ENCODE data around the gene HMCN2. TPM values are rescaled to one million over a fixed set of nuclear protein-coding genes. Genes with fewer than 3 reads are reported as not detected.

Gene HMCN2
- total and polyA plus RNA-seq, 5 donors from 2014 or later, result not detected

GRCh38 chr9:130459151-130459550 lies 193.6 kb downstream of the HMCN2 start:
- H3K4me3 ChIP-seq (ENCODE audit: low read depth, low read length), result no peak overlapping the region
- H3K36me3 ChIP-seq (ENCODE audit: control insufficient read depth, insufficient read depth, low read length), result no peaks in the 10 kb centered on the region
- peaks cover 0 to 3% (median 0%) of the 10 kb centered on the region in 4 donors for H3K4me1 Mint-ChIP-seq
- H3K27me3 ChIP-seq (ENCODE audit: control insufficient read depth, insufficient read depth, low read length), result no peaks in the 10 kb centered on the region
- H3K4me3 Mint-ChIP-seq, result no peak overlapping the region
- H3K36me3 Mint-ChIP-seq, result no peaks in the 10 kb centered on the region
- no peaks in the 10 kb centered on the region for H3K9me3 ChIP-seq (ENCODE audit: control insufficient read depth in 2 of 2, low read length in 2 of 2)
- H3K27ac Mint-ChIP-seq, result no peak overlapping the region
- DNase-seq (no peak), ATAC-seq (ENCODE audit: low read depth in 2 of 2) (no peak)
- H3K27me3 Mint-ChIP-seq, result peaks cover 13% of the 10 kb centered on the region
- no peaks in the 10 kb centered on the region for H3K4me1 ChIP-seq (ENCODE audit: control insufficient read depth, insufficient read depth, low read length, poor library complexity, severe bottlenecking)
- no peak overlapping the region for H3K27ac ChIP-seq (ENCODE audit: insufficient read depth, low read length, poor library complexity, severe bottlenecking)
- H3K9me3 Mint-ChIP-seq, result no peaks in the 10 kb centered on the region

GRCh38 chr9:130459941-130460669 lies 194.5 kb downstream of the HMCN2 start:
- H3K27me3 ChIP-seq (ENCODE audit: control insufficient read depth, insufficient read depth, low read length), result no peaks in the 10 kb centered on the region
- no peaks in the 10 kb centered on the region for H3K9me3 Mint-ChIP-seq
- H3K4me3 ChIP-seq (ENCODE audit: low read depth, low read length), result no peak overlapping the region
- no peaks in the 10 kb centered on the region for H3K36me3 ChIP-seq (ENCODE audit: control insufficient read depth, insufficient read depth, low read length)
- ATAC-seq (ENCODE audit: low read depth in 2 of 2) (no peak), DNase-seq (no peak)
- H3K4me1 ChIP-seq (ENCODE audit: control insufficient read depth, insufficient read depth, low read length, poor library complexity, severe bottlenecking), result no peaks in the 10 kb centered on the region
- no peak overlapping the region for H3K27ac ChIP-seq (ENCODE audit: insufficient read depth, low read length, poor library complexity, severe bottlenecking)
- H3K4me3 Mint-ChIP-seq, result no peak overlapping the region
- no peaks in the 10 kb centered on the region for H3K36me3 Mint-ChIP-seq
- H3K27me3 Mint-ChIP-seq, result peaks cover 13% of the 10 kb centered on the region
- H3K27ac Mint-ChIP-seq, result no peak overlapping the region
- peaks cover 0 to 3% (median 0%) of the 10 kb centered on the region in 4 donors for H3K4me1 Mint-ChIP-seq
- no peaks in the 10 kb centered on the region for H3K9me3 ChIP-seq (ENCODE audit: control insufficient read depth in 2 of 2, low read length in 2 of 2)

DNA sequence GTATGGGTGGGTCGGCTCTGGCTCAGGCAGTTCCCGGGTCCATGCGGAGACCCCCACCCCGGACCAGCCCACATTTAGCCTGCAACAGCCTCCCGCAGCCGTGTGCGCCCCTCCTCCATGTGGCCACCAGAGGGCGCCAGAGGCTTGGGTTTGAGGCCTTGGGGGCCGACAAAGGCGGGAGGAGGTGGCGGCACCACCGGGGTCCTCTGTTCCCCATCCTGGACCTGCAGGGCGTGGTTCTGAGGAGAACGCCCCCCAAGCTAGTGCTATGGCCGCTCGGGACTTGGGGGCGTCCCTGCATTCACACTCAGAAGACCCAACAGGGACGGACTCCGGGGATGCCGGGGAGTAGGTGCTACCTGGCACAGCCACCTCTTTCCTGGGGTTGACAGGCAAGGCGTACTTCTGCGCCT lies 195.7 kb downstream of the HMCN2 start:
- Histone ChIP-seq H3K4me1 (ENCODE audit: control insufficient read depth, insufficient read depth, low read length, poor library complexity, severe bottlenecking) (no peaks in the 10 kb centered on the region), H3K9me3 (ENCODE audit: control insufficient read depth in 2 of 2, low read length in 2 of 2) (no peaks in the 10 kb centered on the region), H3K27ac (ENCODE audit: insufficient read depth, low read length, poor library complexity, severe bottlenecking) (no peak overlapping the region), H3K36me3 (ENCODE audit: control insufficient read depth, insufficient read depth, low read length) (no peaks in the 10 kb centered on the region), H3K4me3 (ENCODE audit: low read depth, low read length) (no peak overlapping the region), H3K27me3 (ENCODE audit: control insufficient read depth, insufficient read depth, low read length) (no peaks in the 10 kb centered on the region)
- H3K9me3 Mint-ChIP-seq, result no peaks in the 10 kb centered on the region
- H3K27ac Mint-ChIP-seq, result no peak overlapping the region
- H3K27me3 Mint-ChIP-seq, result peaks cover 15% of the 10 kb centered on the region
- peak; percentile 48 to 50 for ATAC-seq (ENCODE audit: low read depth in 2 of 2)
- no peak overlapping the region for H3K4me3 Mint-ChIP-seq
- peaks cover 0 to 3% (median 0%) of the 10 kb centered on the region in 4 donors for H3K4me1 Mint-ChIP-seq
- no peaks in the 10 kb centered on the region for H3K36me3 Mint-ChIP-seq
- peak; percentile 46 to 61 (median 53) for DNase-seq

DNA sequence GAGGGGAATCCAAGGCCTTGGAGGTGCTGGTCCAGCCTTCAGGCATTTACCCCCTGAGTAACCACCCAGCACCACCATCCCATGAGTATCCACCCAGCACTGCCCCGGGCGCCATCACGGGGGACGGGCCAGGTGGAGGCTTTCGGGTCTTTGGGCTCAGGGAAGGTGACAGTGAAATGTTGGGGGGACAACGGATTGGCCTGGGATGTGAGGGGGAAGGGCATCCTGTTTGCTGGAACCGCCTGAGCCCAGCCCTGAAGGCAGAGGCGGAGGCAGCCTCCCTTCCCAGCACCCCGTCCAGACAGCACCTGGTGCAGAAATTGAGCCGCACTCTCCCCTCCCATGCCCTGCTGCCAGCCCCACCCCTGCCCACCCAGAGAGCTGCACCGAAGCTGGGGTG lies 196.2 kb downstream of the HMCN2 start:
- Mint-ChIP-seq H3K27me3 (peaks cover 17% of the 10 kb centered on the region), H3K4me3 (no peak overlapping the region), H3K27ac (no peak overlapping the region), H3K36me3 (no peaks in the 10 kb centered on the region), H3K4me1 (peaks cover 0 to 3% (median 0%) of the 10 kb centered on the region in 4 donors), H3K9me3 (no peaks in the 10 kb centered on the region)
- no peak overlapping the region for H3K4me3 ChIP-seq (ENCODE audit: low read depth, low read length)
- H3K27ac ChIP-seq (ENCODE audit: insufficient read depth, low read length, poor library complexity, severe bottlenecking), result no peak overlapping the region
- no peaks in the 10 kb centered on the region for H3K27me3 ChIP-seq (ENCODE audit: control insufficient read depth, insufficient read depth, low read length)
- H3K9me3 ChIP-seq (ENCODE audit: control insufficient read depth in 2 of 2, low read length in 2 of 2), result no peaks in the 10 kb centered on the region
- ATAC-seq (ENCODE audit: low read depth in 2 of 2) (no peak), DNase-seq (no peak)
- H3K36me3 ChIP-seq (ENCODE audit: control insufficient read depth, insufficient read depth, low read length), result no peaks in the 10 kb centered on the region
- no peaks in the 10 kb centered on the region for H3K4me1 ChIP-seq (ENCODE audit: control insufficient read depth, insufficient read depth, low read length, poor library complexity, severe bottlenecking)

- DNase-seq (no peak), ATAC-seq (ENCODE audit: low read depth in 2 of 2) (no peak)
- no peak overlapping the region for H3K27ac Mint-ChIP-seq
- Histone ChIP-seq H3K4me1 (ENCODE audit: control insufficient read depth, insufficient read depth, low read length, poor library complexity, severe bottlenecking) (no peaks in the 10 kb centered on the region), H3K36me3 (ENCODE audit: control insufficient read depth, insufficient read depth, low read length) (no peaks in the 10 kb centered on the region), H3K4me3 (ENCODE audit: low read depth, low read length) (no peak overlapping the region), H3K27me3 (ENCODE audit: control insufficient read depth, insufficient read depth, low read length) (no peaks in the 10 kb centered on the region), H3K9me3 (ENCODE audit: control insufficient read depth in 2 of 2, low read length in 2 of 2) (no peaks in the 10 kb centered on the region), H3K27ac (ENCODE audit: insufficient read depth, low read length, poor library complexity, severe bottlenecking) (no peak overlapping the region)
- H3K36me3 Mint-ChIP-seq, result no peaks in the 10 kb centered on the region
- H3K4me3 Mint-ChIP-seq, result no peak overlapping the region
- peaks cover 0 to 3% (median 0%) of the 10 kb centered on the region in 4 donors for H3K4me1 Mint-ChIP-seq
- H3K9me3 Mint-ChIP-seq, result peaks cover 0 to 3% (median 0%) of the 10 kb centered on the region in 7 donors
- H3K27me3 Mint-ChIP-seq, result peaks cover 24% of the 10 kb centered on the region
These were observed 197.4 kb downstream of the HMCN2 start for GRCh38 chr9:130462685-130463540.

- ATAC-seq (ENCODE audit: low read depth in 2 of 2), result no peak
- no peaks in the 10 kb centered on the region for H3K27me3 ChIP-seq (ENCODE audit: control insufficient read depth, insufficient read depth, low read length)
These were observed 198.5 kb downstream of the HMCN2 start for GRCh38 chr9:130463763-130464745.

DNA sequence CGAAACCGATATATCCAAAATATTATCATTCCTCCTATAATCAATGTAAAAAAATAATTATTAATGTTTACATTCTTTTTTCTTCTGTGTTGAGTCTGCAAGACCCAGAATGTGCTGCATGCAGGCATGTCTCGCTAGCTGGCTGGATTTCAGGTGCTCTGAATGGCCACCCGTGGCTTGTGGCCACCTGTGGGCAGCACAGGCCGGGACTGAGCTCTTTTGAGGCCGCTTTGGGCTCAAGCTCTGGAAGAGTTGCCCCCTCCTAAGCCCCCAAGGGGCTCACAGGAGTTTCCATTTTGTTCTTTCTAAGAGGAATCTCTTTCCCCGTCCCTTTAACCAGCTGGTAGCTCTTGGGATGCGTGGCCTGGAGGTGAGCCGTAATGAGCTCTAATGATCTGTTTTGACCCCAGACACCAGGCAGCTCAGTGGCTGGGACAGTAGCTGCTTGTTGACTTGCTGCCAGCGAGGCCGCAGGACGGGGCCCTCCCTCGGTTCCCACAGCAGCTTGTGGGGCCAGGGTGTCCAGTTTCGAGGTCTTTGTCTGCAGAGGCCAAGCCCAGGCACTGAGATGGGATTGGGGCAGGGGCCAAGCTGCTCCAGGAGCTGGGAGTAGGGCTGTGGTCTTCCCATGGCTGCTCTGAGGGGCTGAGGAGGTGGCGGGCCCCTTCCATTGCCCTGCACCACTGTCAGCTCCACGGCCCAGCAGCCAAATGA lies 200.0 kb downstream of the HMCN2 start:
- ATAC-seq (ENCODE audit: low read depth in 2 of 2) (no peak), DNase-seq (no peak)
- peaks cover 27% of the 10 kb centered on the region for H3K27me3 Mint-ChIP-seq
- Histone ChIP-seq H3K36me3 (ENCODE audit: control insufficient read depth, insufficient read depth, low read length) (no peaks in the 10 kb centered on the region), H3K27ac (ENCODE audit: insufficient read depth, low read length, poor library complexity, severe bottlenecking) (no peak overlapping the region), H3K4me3 (ENCODE audit: low read depth, low read length) (no peak overlapping the region), H3K4me1 (ENCODE audit: control insufficient read depth, insufficient read depth, low read length, poor library complexity, severe bottlenecking) (no peaks in the 10 kb centered on the region), H3K27me3 (ENCODE audit: control insufficient read depth, insufficient read depth, low read length) (no peaks in the 10 kb centered on the region), H3K9me3 (ENCODE audit: control insufficient read depth in 2 of 2, low read length in 2 of 2) (no peaks in the 10 kb centered on the region)
- H3K36me3 Mint-ChIP-seq, result no peaks in the 10 kb centered on the region
- peaks cover 0 to 3% (median 0%) of the 10 kb centered on the region in 4 donors for H3K4me1 Mint-ChIP-seq
- H3K27ac Mint-ChIP-seq, result no peak overlapping the region
- peaks cover 0 to 3% (median 0%) of the 10 kb centered on the region in 7 donors for H3K9me3 Mint-ChIP-seq
- H3K4me3 Mint-ChIP-seq, result no peak overlapping the region

More at GRCh38 chr9:130463763-130464745, 198.5 kb downstream of the HMCN2 start:
- H3K4me3 Mint-ChIP-seq, result no peak overlapping the region
- Histone ChIP-seq H3K36me3 (ENCODE audit: control insufficient read depth, insufficient read depth, low read length) (no peaks in the 10 kb centered on the region), H3K4me3 (ENCODE audit: low read depth, low read length) (no peak overlapping the region), H3K27ac (ENCODE audit: insufficient read depth, low read length, poor library complexity, severe bottlenecking) (no peak overlapping the region), H3K4me1 (ENCODE audit: control insufficient read depth, insufficient read depth, low read length, poor library complexity, severe bottlenecking) (no peaks in the 10 kb centered on the region), H3K9me3 (ENCODE audit: control insufficient read depth in 2 of 2, low read length in 2 of 2) (no peaks in the 10 kb centered on the region)
- H3K4me1 Mint-ChIP-seq, result peaks cover 0 to 3% (median 0%) of the 10 kb centered on the region in 4 donors
- H3K27ac Mint-ChIP-seq, result no peak overlapping the region
- DNase-seq, result no peak
- H3K27me3 Mint-ChIP-seq, result peaks cover 27% of the 10 kb centered on the region
- H3K36me3 Mint-ChIP-seq, result no peaks in the 10 kb centered on the region
- H3K9me3 Mint-ChIP-seq, result peaks cover 0 to 3% (median 0%) of the 10 kb centered on the region in 7 donors
